Measurements from ENCODE around the gene TMEFF2.

The TMEFF2 gene

GRCh38 chr2:192059266-192059665 is 135.5 kb downstream of the TMEFF2 start:
- no peak for DNase-seq

- no peak for DNase-seq
These were observed 140.8 kb downstream of the TMEFF2 start for GRCh38 chr2:192053921-192054320.

GRCh38 chr2:192051533-192051932 is 143.2 kb downstream of the TMEFF2 start:
- DNase-seq, result no peak

- DNase-seq, result no peak
These were observed 145.4 kb downstream of the TMEFF2 start for GRCh38 chr2:192049362-192049761.

- no peak for DNase-seq
These were observed 147.2 kb downstream of the TMEFF2 start for GRCh38 chr2:192047315-192048107.

- no peak for DNase-seq
These were observed 150.2 kb downstream of the TMEFF2 start for GRCh38 chr2:192044496-192044895.

GRCh38 chr2:192043216-192043870 is 151.4 kb downstream of the TMEFF2 start:
- no peak for DNase-seq

- no peak for DNase-seq
These were observed 152.6 kb downstream of the TMEFF2 start for GRCh38 chr2:192042126-192042525.

- DNase-seq, result no peak
These were observed 156.6 kb downstream of the TMEFF2 start for GRCh38 chr2:192038110-192038509.

- no peak for DNase-seq
These were observed 158.8 kb downstream of the TMEFF2 start for GRCh38 chr2:192035731-192036442.

- DNase-seq, result no peak
These were observed 163.9 kb downstream of the TMEFF2 start for GRCh38 chr2:192030856-192031255.

- DNase-seq, result no peak
These were observed 164.4 kb downstream of the TMEFF2 start for GRCh38 chr2:192030289-192030688.

- DNase-seq, result no peak
These were observed 165.6 kb downstream of the TMEFF2 start for GRCh38 chr2:192029089-192029488.

GRCh38 chr2:192026825-192027120 is 168.0 kb downstream of the TMEFF2 start:
- DNase-seq, result no peak

GRCh38 chr2:192026059-192026824 is 168.5 kb downstream of the TMEFF2 start:
- DNase-seq, result no peak

- DNase-seq, result no peak
These were observed 169.1 kb downstream of the TMEFF2 start for GRCh38 chr2:192025637-192026036.

- no peak for DNase-seq
These were observed 171.7 kb downstream of the TMEFF2 start for GRCh38 chr2:192023006-192023405.

GRCh38 chr2:192017844-192018243 is 176.9 kb downstream of the TMEFF2 start:
- DNase-seq, result no peak

GRCh38 chr2:192016265-192016664 is 178.5 kb downstream of the TMEFF2 start:
- no peak for DNase-seq

- DNase-seq, result no peak
These were observed 181.5 kb downstream of the TMEFF2 start for GRCh38 chr2:192013211-192013610.

- no peak for DNase-seq
These were observed 183.5 kb downstream of the TMEFF2 start for GRCh38 chr2:192011196-192011595.

GRCh38 chr2:192010073-192010472 is 184.7 kb downstream of the TMEFF2 start:
- DNase-seq, result no peak

GRCh38 chr2:192007581-192008228 is 187.0 kb downstream of the TMEFF2 start:
- DNase-seq, result no peak

Measured in stimulated activated CD4-positive, alpha-beta T cell treated with anti-CD3 and anti-CD28 coated beads, Interleukin-4, amount 100 ng/mL, for 4 hours (primary cell).